Left lung (tissue), 10 donors: ENCODE measurements around the gene CD200R1. TPM values are rescaled to one million over a fixed set of nuclear protein-coding genes. Genes with fewer than 3 reads are reported as not detected.

Experiments
- ATAC-seq: fragments of 200-7000 bp; cut with Tn5 transposase; one replicate; pipeline ENCODE4 v1.9.1; 2020; ENCODE audit warnings: moderate library complexity
- DNase-seq, 4 donors: peaks; one replicate each; pipeline ENCODE4 v3.0.0-alpha.2; 2013 to 2020
- H3K27ac ChIP-seq, 2 donors: fragments of 200-600 bp; sonication (generic) in 1 of 2; one replicate each; pipeline versions ENCODE4 v1.5.0 to v1.8.0; 2020 to 2021
- H3K27me3 ChIP-seq, 2 donors: fragments of 200-600 bp; sonication (generic) in 1 of 2; one replicate each; pipeline versions ENCODE4 v1.5.0 to v1.8.0; 2020 to 2021
- H3K36me3 ChIP-seq, 2 donors: fragments of 200-600 bp; sonication (generic) in 1 of 2; one replicate each; pipeline versions ENCODE4 v1.5.0 to v1.8.0; 2020 to 2021
- H3K4me1 ChIP-seq, 2 donors: fragments of 200-600 bp; one replicate each; pipeline ENCODE4 v1.8.0; 2021
- H3K4me3 ChIP-seq, 2 donors: fragments of 200-600 bp; sonication (generic) in 1 of 2; one replicate each; pipeline versions ENCODE4 v1.5.0 to v1.8.0; 2020 to 2021; ENCODE audit warnings: mild to moderate bottlenecking in 1 of 2
- H3K9me3 ChIP-seq, 2 donors: fragments of 200-600 bp; sonication (generic) in 1 of 2; one replicate each; pipeline versions ENCODE4 v1.5.0 to v1.8.0; 2020 to 2021
- CTCF ChIP-seq, 2 donors: fragments of 200-600 bp; sonication (generic) in 1 of 2; IDR thresholded peaks; one replicate each; pipeline versions ENCODE4 v1.5.0 to v1.8.0; 2021; ENCODE audit warnings: antibody characterized with exemption in 2 of 2
- intact Hi-C, 2 donors: fragments of 100-400 bp; cut with DNase I; formaldehyde crosslinking; loops; one replicate each; pipeline versions ENCODE4 v1.11.2 to v1.14.2; 2022
- polyA plus RNA-seq, 6 donors: library from polyadenylated mRNA; unstranded; fragments of 120-200 nt; gene quantifications; one replicate each; pipeline ENCODE4 v1.2.1, GENCODE V29; 2013; ENCODE audit not compliant: insufficient read length in 6 of 6
- total RNA-seq, 2 donors: library from RNA; stranded (reverse); fragmentation: NEBNext Ultra II Directional; extraction: Animal tissue kit (Norgen Biotek cat#: 25700); gene quantifications; one replicate each; pipeline ENCODE4 v1.2.1, GENCODE V29; 2021
- donor health status: DM: no; HTN: yes; CAD: no.
- donor health status: DM: no; HTN: no; CAD: no.

CD200R1 gene
- total and polyA plus RNA-seq, 8 donors = 1.2 to 3.5 (median 2.0) TPM

GRCh38 chr3:112875561-112875960 is 99.3 kb downstream of the CD200R1 start:
- no peak overlapping the region for H3K4me3 ChIP-seq
- H3K4me1 ChIP-seq = no peaks in the 10 kb centered on the region
- no peak for DNase-seq
- H3K36me3 ChIP-seq = no peaks in the 10 kb centered on the region
- H3K9me3 ChIP-seq = peaks cover 0 to 9% of the 10 kb centered on the region in 2 donors
- intact Hi-C loops = no loop called here
- no peak for ATAC-seq
- no peaks in the 10 kb centered on the region for H3K27me3 ChIP-seq
- H3K27ac ChIP-seq = no peak overlapping the region
- no peak for TF ChIP-seq CTCF (IDR thresholded peaks at IDR 0.05)

- ATAC-seq (no peak), DNase-seq (no peak)
- no peak for TF ChIP-seq CTCF (IDR thresholded peaks at IDR 0.05)
- Histone ChIP-seq H3K27me3 (no peaks in the 10 kb centered on the region), H3K27ac (no peak overlapping the region), H3K4me1 (no peaks in the 10 kb centered on the region), H3K36me3 (no peaks in the 10 kb centered on the region), H3K9me3 (peaks cover 0 to 17% of the 10 kb centered on the region in 2 donors), H3K4me3 (no peak overlapping the region)
- intact Hi-C loops = no loop called here
Measured at GRCh38 chr3:112874725-112875124, 100.2 kb downstream of the CD200R1 start.

GRCh38 chr3:112873632-112874031 is 101.3 kb downstream of the CD200R1 start:
- no peaks in the 10 kb centered on the region for H3K27me3 ChIP-seq
- no peak for DNase-seq
- no peak overlapping the region for H3K27ac ChIP-seq
- TF ChIP-seq CTCF (IDR thresholded peaks at IDR 0.05) = no peak
- no peaks in the 10 kb centered on the region for H3K4me1 ChIP-seq
- peaks cover 0 to 23% of the 10 kb centered on the region in 2 donors for H3K9me3 ChIP-seq
- intact Hi-C loops = no loop called here
- no peak overlapping the region for H3K4me3 ChIP-seq
- H3K36me3 ChIP-seq = no peaks in the 10 kb centered on the region
- ATAC-seq = no peak

GRCh38 chr3:112871735-112872134 is 103.2 kb downstream of the CD200R1 start:
- no peaks in the 10 kb centered on the region for H3K36me3 ChIP-seq
- intact Hi-C loops = no loop called here
- no peak for DNase-seq
- H3K9me3 ChIP-seq = peaks cover 0 to 23% of the 10 kb centered on the region in 2 donors
- ATAC-seq = no peak
- H3K27ac ChIP-seq = no peak overlapping the region
- H3K27me3 ChIP-seq = no peaks in the 10 kb centered on the region
- H3K4me3 ChIP-seq = no peak overlapping the region
- no peak for TF ChIP-seq CTCF (IDR thresholded peaks at IDR 0.05)
- no peaks in the 10 kb centered on the region for H3K4me1 ChIP-seq

Other genes starting within 250 kb of the CD200R1 start
- gene CD200R1L, start 128.2 kb downstream of the CD200R1 start, total RNA-seq = not detected
- gene CD200R1L, start 128.2 kb downstream of the CD200R1 start, polyA plus RNA-seq = not detected
- 10 to 100 TPM; 14.7 to 16.8 TPM for gene GTPBP8, start 15.9 kb upstream of the CD200R1 start, total RNA-seq
- 10 to 100 TPM; 19.8 to 24.3 (median 21.4) TPM for gene GTPBP8, start 15.9 kb upstream of the CD200R1 start, polyA plus RNA-seq
- 10 to 100 TPM in 1 of 2 donors, 1 to 10 TPM in 1; 6.0 to 19.6 TPM for gene BOC, start 236.5 kb upstream of the CD200R1 start, total RNA-seq
- gene BOC, start 236.5 kb upstream of the CD200R1 start, polyA plus RNA-seq = 10 to 100 TPM; 24.9 to 34.8 (median 29.9) TPM